GM12865 (cell line): ENCODE results near the gene GGCT.

Source experiments
- DNase-seq: peaks from one replicate; pipeline ENCODE4 v3.0.0; 2010; ENCODE audit warnings: low read depth
- H3K4me3 ChIP-seq: 2 replicates; pipeline ENCODE4 v1.5.1; 2011; ENCODE audit warnings: mild to moderate bottlenecking, low read depth, low read length, control low read depth
- CTCF ChIP-seq: IDR thresholded peaks from 2 replicates; pipeline ENCODE4 v1.5.1; 2011; ENCODE audit warnings: low read length, control low read depth, low read depth, inconsistent platforms; ENCODE audit not compliant: insufficient read depth; ENCODE audit errors: missing control alignments

Gene GGCT

GRCh38 chr7:30447466-30447865, 57.2 kb downstream of the GGCT start:
- TF ChIP-seq CTCF, result no peak
- no peak overlapping the region for H3K4me3 ChIP-seq
- no peak for DNase-seq
